K562 (cell line): ENCODE results near the gene XYLB. TPM values are rescaled to one million over a fixed set of nuclear protein-coding genes. Genes with fewer than 3 reads are reported as not detected.

ENCODE experiments used
- ATAC-seq: fragments of 200-7000 bp; cut with Tn5 transposase; 3 replicates; pipeline ENCODE4 v1.9.1; 2020; ENCODE audit warnings: moderate library complexity
- BruUV-seq: library from RNA; stranded (reverse); fragments of 400-500 nt; replicated peaks from 2 replicates; lab custom pipeline; 2021; lab: Mats Ljungman, UMichigan
- CTCF ChIA-PET: fragments of 300-600 bp; formaldehyde crosslinking; extraction: SDS; loops from one replicate; lab custom pipeline; 2021; ENCODE audit warnings: low intra/inter-chr PET ratio; lab: Yijun Ruan, JAX
- POLR2A ChIA-PET: fragments of 300-600, 350-650 bp; sonication (Branson Sonifier 250); formaldehyde crosslinking; extraction: SDS; loops from one replicate; lab custom pipeline; 2021; ENCODE audit warnings: antibody characterized with exemption, inconsistent platforms; lab: Yijun Ruan, JAX
- DNase-seq, 4 experiments: peaks; one replicate each; pipeline versions ENCODE4 v3.0.0 to v3.0.0-alpha.2; 2011 to 2018; ENCODE audit warnings: low spot score in 3 of 4, mixed read lengths in 3 of 4; ENCODE audit errors: extremely low read depth in 1 of 4
- FAIRE-seq: peaks from 2 replicates; lab custom pipeline; 2011; peaks lifted over from hg19 to GRCh38; lab: Jason Lieb, UNC
- H2AFZ ChIP-seq: 2 replicates; pipeline ENCODE4 v1.6.0; 2011; ENCODE audit warnings: low read depth, low read length, control low read depth, inconsistent platforms
- H3K27ac ChIP-seq: fragments of 200-600 bp; 3 replicates; pipeline ENCODE4 v1.8.0; 2011; ENCODE audit warnings: low read depth, mild to moderate bottlenecking, control low read depth, inconsistent platforms, low read length, moderate library complexity, mixed read lengths; ENCODE audit errors: extremely low read depth
- H3K27me3 ChIP-seq, 2 experiments: fragments of 300-600 bp in 1 of 2; 2 replicates in 1 of 2; 3 replicates in 1 of 2; pipeline versions ENCODE4 v1.6.0 to v1.8.0; 2011; ENCODE audit warnings: inconsistent platforms in 2 of 2, low read length in 2 of 2, mild to moderate bottlenecking in 1 of 2, mixed read lengths in 1 of 2, moderate library complexity in 1 of 2; ENCODE audit not compliant: control insufficient read depth in 2 of 2, insufficient read depth in 2 of 2
- H3K36me3 ChIP-seq: fragments of 300-600 bp; 3 replicates; pipeline ENCODE4 v1.8.0; 2011; ENCODE audit warnings: mild to moderate bottlenecking, low read length, inconsistent platforms; ENCODE audit not compliant: control insufficient read depth, insufficient read depth
- H3K4me1 ChIP-seq, 2 experiments: fragments of 200-600 bp in 1 of 2; replicated peaks in 1 of 2; 2 replicates in 1 of 2; 3 replicates in 1 of 2; pipeline versions ENCODE4 v1.5.1 to v1.8.0; 2011; ENCODE audit warnings: inconsistent platforms in 2 of 2, low read length in 2 of 2, mild to moderate bottlenecking in 1 of 2, mixed read lengths in 1 of 2, moderate library complexity in 1 of 2; ENCODE audit not compliant: control insufficient read depth in 2 of 2, insufficient read depth in 2 of 2
- H3K4me2 ChIP-seq: 2 replicates; pipeline ENCODE4 v1.6.1; 2011; ENCODE audit warnings: low read length, control low read depth, inconsistent platforms, mixed read lengths; ENCODE audit not compliant: insufficient read depth
- H3K4me3 ChIP-seq: fragments of 200-600 bp; sonication (generic), shearing (Covaris generic); 2 replicates; pipeline ENCODE4 v1.5.1; 2016; ENCODE audit warnings: control low read depth, inconsistent platforms
- H3K79me2 ChIP-seq: fragments of 200-600 bp; 3 replicates; pipeline ENCODE4 v1.8.0; 2011; ENCODE audit warnings: low read length, inconsistent platforms; ENCODE audit not compliant: control insufficient read depth, insufficient read depth
- H3K9ac ChIP-seq, 2 experiments: 2 replicates each; pipeline versions ENCODE4 v1.6.0 to v1.6.1; 2011; ENCODE audit warnings: low read depth in 2 of 2, low read length in 2 of 2, control low read depth in 1 of 2, inconsistent platforms in 1 of 2, mild to moderate bottlenecking in 1 of 2, mixed read lengths in 1 of 2; ENCODE audit not compliant: insufficient read depth in 1 of 2
- H3K9me1 ChIP-seq: one replicate; pipeline ENCODE4 v1.6.0; 2011; ENCODE audit warnings: inconsistent platforms, mild to moderate bottlenecking, low read length, moderate library complexity; ENCODE audit not compliant: control insufficient read depth, insufficient read depth
- H3K9me3 ChIP-seq: replicated peaks from 2 replicates; pipeline ENCODE4 v1.5.1; 2011; ENCODE audit warnings: low read depth, low read length, inconsistent platforms; ENCODE audit not compliant: control insufficient read depth, insufficient read depth
- H4K20me1 ChIP-seq: replicated peaks from 2 replicates; pipeline ENCODE4 v1.6.1; 2011; ENCODE audit warnings: low read length, inconsistent platforms, mixed read lengths; ENCODE audit not compliant: control insufficient read depth, insufficient read depth
- BRD9 ChIP-seq: fragments of 450-650 bp; IDR thresholded peaks from 2 replicates; pipeline ENCODE4 v1.6.1; 2018; ENCODE audit warnings: low read depth; ENCODE audit not compliant: partially characterized antibody
- CTBP1 ChIP-seq: fragments of 450-650 bp; IDR thresholded peaks from 2 replicates; pipeline ENCODE4 v1.6.1; 2016; ENCODE audit warnings: borderline replicate concordance
- MCM7 ChIP-seq, 2 experiments: fragments of 450-650 bp; IDR thresholded peaks; 2 replicates each; pipeline ENCODE4 v1.6.1; 2016 to 2018
- SLC30A9 ChIP-seq: fragments of 250-450 bp; sonication (Bioruptor Pico); IDR thresholded peaks from 2 replicates; pipeline ENCODE4 v1.8.0; 2022; ENCODE audit warnings: mild to moderate bottlenecking, moderate library complexity
- ZNF124 ChIP-seq: sonication (generic); formaldehyde crosslinking; IDR thresholded peaks from 2 replicates; pipeline ENCODE4 v1.8.1; 2022; ENCODE audit warnings: missing genetic modification reagents
- ZNF561 ChIP-seq: fragments of 450-650 bp; formaldehyde crosslinking; conservative IDR thresholded peaks from 2 replicates; pipeline ENCODE4 v1.4.0; 2020; ENCODE audit warnings: mild to moderate bottlenecking, moderate library complexity
- WGBS: fragments of 100-300 bp; shearing (Covaris generic); methylation state at CpG from one replicate; pipeline ENCODE4 v1.1.6; 2016; ENCODE audit warnings: low coverage, mixed read lengths; ENCODE audit not compliant: insufficient coverage; ENCODE audit errors: missing lambda C conversion rate; 5-methylcytosine and 5-hydroxymethylcytosine counted together
- in situ Hi-C: fragments of 300-500 bp; cut with MboI; formaldehyde crosslinking; loops from 4 replicates; pipeline ENCODE4 v1.15.0; 2018; ENCODE audit warnings: inconsistent platforms, mixed read lengths
- intact Hi-C: fragments of 100-400 bp; cut with micrococcal nuclease; formaldehyde crosslinking; loops from 2 replicates; pipeline ENCODE4 v1.14.2; 2022
- polyA plus RNA-seq, 8 experiments: library from polyadenylated mRNA; depleted of rRNA in 4 of 8; stranded (reverse) in 5 of 8; unstranded in 3 of 8; fragments of >200 nt; fragmentation: Nextera tagmentation in 2 of 8; fragmentation: Illumina TruSeq in 1 of 8; extraction: Ambion mirVana in 2 of 8; extraction: Trizol in 1 of 8; gene quantifications; 2 replicates each; pipeline versions ENCODE4 v1.2.1 to v1.2.3, GENCODE V29; 2011 to 2014; ENCODE audit warnings: inconsistent platforms in 1 of 8, missing spikeins in 1 of 8
- total RNA-seq, 7 experiments: library from RNA; depleted of rRNA in 6 of 7; stranded (reverse); fragments of >200 nt in 6 of 7; fragmentation: Illumina TruSeq in 2 of 7; extraction: Trizol in 2 of 7; gene quantifications; 2 replicates each; pipeline versions ENCODE4 v1.2.1 to v1.2.3, GENCODE V29; 2011 to 2021; ENCODE audit warnings: low replicate concordance in 1 of 7
- TF ChIP-seq, protein P1 (sequence below): IDR thresholded peaks from 2 replicates; pipeline ENCODE4 v1.6.1; 2011; ENCODE audit warnings: borderline replicate concordance, low read depth, mild to moderate bottlenecking, moderate library complexity, low read length; ENCODE audit not compliant: insufficient read depth, poor library complexity, severe bottlenecking
- TF ChIP-seq, protein P2 (sequence below): fragments of 250-450 bp; sonication (Bioruptor Pico); IDR thresholded peaks from 2 replicates; pipeline ENCODE4 v1.8.0; 2021; ENCODE audit warnings: moderate library complexity, mild to moderate bottlenecking, inconsistent platforms

XYLB gene
- total and polyA plus RNA-seq, 9 of the 15 experiments (the other 6 are each of a cell fraction or from before 2014, with no cell fraction given) = 4.0 to 20.2 (median 13.2) TPM

DNA sequence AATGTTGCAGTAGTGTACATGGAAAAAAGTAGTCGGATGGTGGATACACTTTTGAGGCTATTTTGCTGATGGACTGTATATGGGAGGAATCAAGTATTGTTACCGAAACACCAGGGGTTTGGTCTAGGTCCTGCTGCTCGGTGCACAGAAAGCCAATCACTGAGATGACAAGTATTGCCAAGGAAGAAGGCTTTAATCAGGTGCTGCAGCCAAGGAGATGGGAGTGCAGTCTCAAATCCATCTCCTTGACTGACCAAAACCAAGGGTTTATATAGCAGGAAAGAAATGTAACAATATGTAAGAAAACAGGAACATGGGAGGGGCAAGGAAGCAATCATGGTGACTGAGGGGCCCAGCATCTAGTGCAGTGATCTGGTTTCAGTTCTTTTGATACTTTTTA lies 104.3 kb downstream of the XYLB start:
- FAIRE-seq (no peak), ATAC-seq (no peak), DNase-seq (no peak)
- Histone ChIP-seq H3K4me1 (peaks cover 13 to 28% of the 10 kb centered on the region in 2 experiments; a peak in 4 of 5 replicates), H3K79me2 (peaks cover 18% of the 10 kb centered on the region), H3K4me3 (no peak overlapping the region), H3K27ac (no peak overlapping the region), H3K27me3 (no peaks in the 10 kb centered on the region), H3K9ac (no peak overlapping the region), H3K9me3 (no peaks in the 10 kb centered on the region), H2AFZ (no peak overlapping the region), H3K4me2 (no peak overlapping the region), H3K36me3 (no peaks in the 10 kb centered on the region), H3K9me1 (no peaks in the 10 kb centered on the region), H4K20me1 (peaks cover 5% of the 10 kb centered on the region)
- CTCF ChIA-PET = no interaction called here
- no TSS peak for BruUV-seq
- WGBS = 18% methylated on average over 3 of the region's 3 CpGs
- TF ChIP-seq SLC30A9 (no peak), CTBP1 (no peak), BRD9 (no peak), ZNF561 (CRISPR knock-in tag) (no peak), MCM7 (IDR thresholded peaks at IDR 0.05) (no peak), ZNF124 (CRISPR knock-in tag) (peak; percentile 85; the same call in 1 of the 2 replicates)
- TF ChIP-seq, protein P1, sequence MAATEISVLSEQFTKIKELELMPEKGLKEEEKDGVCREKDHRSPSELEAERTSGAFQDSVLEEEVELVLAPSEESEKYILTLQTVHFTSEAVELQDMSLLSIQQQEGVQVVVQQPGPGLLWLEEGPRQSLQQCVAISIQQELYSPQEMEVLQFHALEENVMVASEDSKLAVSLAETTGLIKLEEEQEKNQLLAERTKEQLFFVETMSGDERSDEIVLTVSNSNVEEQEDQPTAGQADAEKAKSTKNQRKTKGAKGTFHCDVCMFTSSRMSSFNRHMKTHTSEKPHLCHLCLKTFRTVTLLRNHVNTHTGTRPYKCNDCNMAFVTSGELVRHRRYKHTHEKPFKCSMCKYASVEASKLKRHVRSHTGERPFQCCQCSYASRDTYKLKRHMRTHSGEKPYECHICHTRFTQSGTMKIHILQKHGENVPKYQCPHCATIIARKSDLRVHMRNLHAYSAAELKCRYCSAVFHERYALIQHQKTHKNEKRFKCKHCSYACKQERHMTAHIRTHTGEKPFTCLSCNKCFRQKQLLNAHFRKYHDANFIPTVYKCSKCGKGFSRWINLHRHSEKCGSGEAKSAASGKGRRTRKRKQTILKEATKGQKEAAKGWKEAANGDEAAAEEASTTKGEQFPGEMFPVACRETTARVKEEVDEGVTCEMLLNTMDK = no peak
- TF ChIP-seq, protein P2, sequence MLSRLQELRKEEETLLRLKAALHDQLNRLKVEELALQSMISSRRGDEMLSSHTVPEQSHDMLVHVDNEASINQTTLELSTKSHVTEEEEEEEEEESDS = no peak
- POLR2A ChIA-PET = interaction anchor here (1.0 kb wide), 1 partner anchor 10 kb away, joined by 3 read pairs; no protein-coding TSS in a partner anchor
- intact Hi-C loops = loop anchor here (5.0 kb wide), 1 partner anchor 104 kb away; the partner anchor contains the start of gene XYLB
- in situ Hi-C loops = no loop called here
